ENCODE measurements around the gene SDC3. TPM values are rescaled to one million over a fixed set of nuclear protein-coding genes. Genes with fewer than 3 reads are reported as not detected.

The SDC3 gene
- total and polyA plus RNA-seq, 4 donors: 21.2 to 41.8 (median 23.7) TPM

- no peak for ATAC-seq (ENCODE audit: insufficient read depth, low FRiP score)
- no peak for DNase-seq
- Histone ChIP-seq H3K4me3 (no peak overlapping the region), H3K9ac (ENCODE audit: insufficient read depth in 1 of 2, low read length in 2 of 2) (no peak overlapping the region), H3K27me3 (ENCODE audit: control insufficient read depth in 3 of 3, insufficient read depth in 3 of 3, low read length in 2 of 3) (no peaks in the 10 kb centered on the region), H3K9me3 (ENCODE audit: control insufficient read depth in 4 of 4, insufficient read depth in 3 of 4, low read length in 3 of 4) (peaks cover 0 to 2% (median 0%) of the 10 kb centered on the region in 4 donors), H3K36me3 (ENCODE audit: control insufficient read depth in 4 of 4, insufficient read depth in 4 of 4, low read length in 4 of 4) (no peaks in the 10 kb centered on the region), H3K27ac (ENCODE audit: low read depth in 1 of 2, low read length in 1 of 2) (no peak overlapping the region), H3K4me1 (ENCODE audit: control insufficient read depth in 5 of 5, insufficient read depth in 5 of 5, low read length in 5 of 5) (peaks cover 0 to 19% (median 10%) of the 10 kb centered on the region in 5 donors)
- TF ChIP-seq CTCF (IDR thresholded peaks at IDR 0.05; ENCODE audit: control extremely low read depth, extremely low read depth): no peak
- WGBS, 2 donors: 92 to 95% methylated on average over 2 of the region's 2 CpGs
These were observed 11.7 kb downstream of the SDC3 start for GRCh38 chr1:30896905-30897304.

- no peaks in the 10 kb centered on the region for H3K27me3 ChIP-seq (ENCODE audit: control insufficient read depth in 3 of 3, insufficient read depth in 3 of 3, low read length in 2 of 3)
- no peak overlapping the region for H3K4me3 ChIP-seq
- H3K27ac ChIP-seq (ENCODE audit: low read depth in 1 of 2, low read length in 1 of 2): no peak overlapping the region
- ATAC-seq (ENCODE audit: insufficient read depth, low FRiP score) (no peak), DNase-seq (no peak)
- 69 to 72% methylated on average over 6 of the region's 6 CpGs for WGBS, 2 donors
- H3K9me3 ChIP-seq (ENCODE audit: control insufficient read depth in 4 of 4, insufficient read depth in 3 of 4, low read length in 3 of 4): peaks cover 0 to 2% (median 0%) of the 10 kb centered on the region in 4 donors
- H3K36me3 ChIP-seq (ENCODE audit: control insufficient read depth in 4 of 4, insufficient read depth in 4 of 4, low read length in 4 of 4): no peaks in the 10 kb centered on the region
- no peak overlapping the region for H3K9ac ChIP-seq (ENCODE audit: insufficient read depth in 1 of 2, low read length in 2 of 2)
- no peak for TF ChIP-seq CTCF (IDR thresholded peaks at IDR 0.05; ENCODE audit: control extremely low read depth, extremely low read depth)
- H3K4me1 ChIP-seq (ENCODE audit: control insufficient read depth in 5 of 5, insufficient read depth in 5 of 5, low read length in 5 of 5): peaks cover 0 to 20% (median 3%) of the 10 kb centered on the region in 5 donors
These were observed 12.5 kb downstream of the SDC3 start for GRCh38 chr1:30895944-30896660.

GRCh38 chr1:30895382-30895943 is 13.1 kb downstream of the SDC3 start:
- Histone ChIP-seq H3K9me3 (ENCODE audit: control insufficient read depth in 4 of 4, insufficient read depth in 3 of 4, low read length in 3 of 4) (peaks cover 0 to 2% (median 0%) of the 10 kb centered on the region in 4 donors), H3K36me3 (ENCODE audit: control insufficient read depth in 4 of 4, insufficient read depth in 4 of 4, low read length in 4 of 4) (no peaks in the 10 kb centered on the region), H3K4me1 (ENCODE audit: control insufficient read depth in 5 of 5, insufficient read depth in 5 of 5, low read length in 5 of 5) (peaks cover 0 to 23% (median 5%) of the 10 kb centered on the region in 5 donors), H3K4me3 (no peak overlapping the region), H3K27me3 (ENCODE audit: control insufficient read depth in 3 of 3, insufficient read depth in 3 of 3, low read length in 2 of 3) (no peaks in the 10 kb centered on the region), H3K9ac (ENCODE audit: insufficient read depth in 1 of 2, low read length in 2 of 2) (no peak overlapping the region), H3K27ac (ENCODE audit: low read depth in 1 of 2, low read length in 1 of 2) (no peak overlapping the region)
- 55 to 62% methylated on average over 6 of the region's 6 CpGs for WGBS, 2 donors
- TF ChIP-seq CTCF (IDR thresholded peaks at IDR 0.05; ENCODE audit: control extremely low read depth, extremely low read depth): no peak
- DNase-seq (no peak), ATAC-seq (ENCODE audit: insufficient read depth, low FRiP score) (no peak)

Data from lung (tissue), 12 donors.